ENCODE measurements around the gene XAGE3. TPM values are rescaled to one million over a fixed set of nuclear protein-coding genes. Genes with fewer than 3 reads are reported as not detected.

XAGE3 gene
- total RNA-seq, 1 donor from 2014 or later: not detected

DNA sequence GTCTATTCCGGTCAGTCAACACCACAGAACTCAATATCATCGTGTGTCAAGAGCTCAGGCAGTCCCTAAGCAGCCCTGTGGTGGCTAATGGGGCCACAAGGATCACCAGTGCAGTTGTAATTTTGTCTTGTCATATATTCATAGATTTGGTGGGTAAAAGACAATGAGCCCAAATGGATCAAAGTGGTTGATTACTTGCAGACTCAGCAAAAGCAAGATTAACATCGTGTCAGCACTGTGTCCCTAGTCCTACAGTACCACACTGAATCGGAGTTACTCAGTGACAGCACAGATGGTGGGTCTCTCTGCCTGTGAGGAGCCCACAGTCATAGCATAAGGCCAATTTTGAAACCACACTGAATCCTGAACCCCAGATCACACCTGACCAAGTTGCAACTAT, 48.1 kb downstream of the XAGE3 start:
- Histone ChIP-seq H3K79me2 (ENCODE audit: insufficient read depth, low read length) (no peaks in the 10 kb centered on the region), H3K4me2 (ENCODE audit: low read length) (no peak overlapping the region), H3K27ac (ENCODE audit: low read depth, low read length) (no peak overlapping the region), H3K9me3 (ENCODE audit: insufficient read depth, low read depth, low read length) (no peaks in the 10 kb centered on the region), H3K4me1 (ENCODE audit: insufficient read depth, low read length) (no peaks in the 10 kb centered on the region), H2AFZ (ENCODE audit: low read depth, low read length) (no peak overlapping the region), H4K20me1 (ENCODE audit: insufficient read depth, low read length) (no peaks in the 10 kb centered on the region), H3K4me3 (ENCODE audit: insufficient read depth, low read depth, low read length) (no peak overlapping the region), H3K9ac (ENCODE audit: low read length) (no peak overlapping the region), H3K27me3 (ENCODE audit: insufficient read depth, low read length) (no peaks in the 10 kb centered on the region), H3K36me3 (ENCODE audit: insufficient read depth, low read length) (no peaks in the 10 kb centered on the region)
- Mint-ChIP-seq H3K4me3 (ENCODE audit: unreplicated experiment) (no peak overlapping the region), H3K9me3 (ENCODE audit: unreplicated experiment) (no peaks in the 10 kb centered on the region), H3K27ac (ENCODE audit: unreplicated experiment) (no peak overlapping the region), H3K36me3 (ENCODE audit: low read depth, unreplicated experiment) (no peaks in the 10 kb centered on the region), H3K27me3 (ENCODE audit: low read depth, unreplicated experiment) (peaks cover 4% of the 10 kb centered on the region), H3K4me1 (ENCODE audit: low read depth, unreplicated experiment) (no peaks in the 10 kb centered on the region)
- DNase-seq (ENCODE audit: low read depth): no peak
- no peak for TF ChIP-seq EZH2 (IDR thresholded peaks at IDR 0.05; ENCODE audit: insufficient read depth, low read length)
- TF ChIP-seq, protein P1, sequence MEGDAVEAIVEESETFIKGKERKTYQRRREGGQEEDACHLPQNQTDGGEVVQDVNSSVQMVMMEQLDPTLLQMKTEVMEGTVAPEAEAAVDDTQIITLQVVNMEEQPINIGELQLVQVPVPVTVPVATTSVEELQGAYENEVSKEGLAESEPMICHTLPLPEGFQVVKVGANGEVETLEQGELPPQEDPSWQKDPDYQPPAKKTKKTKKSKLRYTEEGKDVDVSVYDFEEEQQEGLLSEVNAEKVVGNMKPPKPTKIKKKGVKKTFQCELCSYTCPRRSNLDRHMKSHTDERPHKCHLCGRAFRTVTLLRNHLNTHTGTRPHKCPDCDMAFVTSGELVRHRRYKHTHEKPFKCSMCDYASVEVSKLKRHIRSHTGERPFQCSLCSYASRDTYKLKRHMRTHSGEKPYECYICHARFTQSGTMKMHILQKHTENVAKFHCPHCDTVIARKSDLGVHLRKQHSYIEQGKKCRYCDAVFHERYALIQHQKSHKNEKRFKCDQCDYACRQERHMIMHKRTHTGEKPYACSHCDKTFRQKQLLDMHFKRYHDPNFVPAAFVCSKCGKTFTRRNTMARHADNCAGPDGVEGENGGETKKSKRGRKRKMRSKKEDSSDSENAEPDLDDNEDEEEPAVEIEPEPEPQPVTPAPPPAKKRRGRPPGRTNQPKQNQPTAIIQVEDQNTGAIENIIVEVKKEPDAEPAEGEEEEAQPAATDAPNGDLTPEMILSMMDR (IDR thresholded peaks at IDR 0.05; ENCODE audit: insufficient read depth, low read depth, low read length): no peak
- FAIRE-seq: no peak

Other genes with a start within 250 kb of the XAGE3 start
- not detected in 2 replicates for gene SSX7, start 213.2 kb downstream of the XAGE3 start, total RNA-seq
- not detected in 2 replicates for gene SSX2, start 160.9 kb downstream of the XAGE3 start, total RNA-seq
- not detected in 2 replicates for gene SSX2B, start 116.8 kb downstream of the XAGE3 start, total RNA-seq
- not detected in 2 replicates for gene SPANXN5, start 70.7 kb downstream of the XAGE3 start, total RNA-seq
- gene XAGE5, start 56.8 kb downstream of the XAGE3 start, total RNA-seq: not detected in 2 replicates
- gene FAM156B, start 29.2 kb upstream of the XAGE3 start, total RNA-seq: 19.4 and 21.4 TPM in 2 replicates
- 24.1 and 24.2 TPM in 2 replicates for gene FAM156A, start 90.4 kb upstream of the XAGE3 start, total RNA-seq
- 8.1 and 8.2 TPM in 2 replicates for gene GPR173, start 180.7 kb upstream of the XAGE3 start, total RNA-seq
- 30.7 and 31.5 TPM in 2 replicates for gene TSPYL2, start 214.3 kb upstream of the XAGE3 start, total RNA-seq
- 5.9 and 6.8 TPM in 2 replicates for gene KANTR, start 226.1 kb upstream of the XAGE3 start, total RNA-seq

Measured in astrocyte (in vitro differentiated cells and primary cell).